GM18909 (cell line): ENCODE data around the gene RYR1.
"Not testable (repeated sequence)": the region's sequence is repeated elsewhere in the genome, so short reads cannot be mapped to it uniquely, and the experiment has no call there.

ENCODE experiments used
- ATAC-seq: cut with Tn5 transposase; IDR thresholded peaks from one replicate; pipeline ENCODE4 v1.9.1; 2021; ENCODE audit warnings: mild to moderate bottlenecking; ENCODE audit not compliant: unreplicated experiment, poor library complexity

The RYR1 gene

GRCh38 chr19:38507551-38508127 is 74.1 kb downstream of the RYR1 start:
- no peak for ATAC-seq

DNA sequence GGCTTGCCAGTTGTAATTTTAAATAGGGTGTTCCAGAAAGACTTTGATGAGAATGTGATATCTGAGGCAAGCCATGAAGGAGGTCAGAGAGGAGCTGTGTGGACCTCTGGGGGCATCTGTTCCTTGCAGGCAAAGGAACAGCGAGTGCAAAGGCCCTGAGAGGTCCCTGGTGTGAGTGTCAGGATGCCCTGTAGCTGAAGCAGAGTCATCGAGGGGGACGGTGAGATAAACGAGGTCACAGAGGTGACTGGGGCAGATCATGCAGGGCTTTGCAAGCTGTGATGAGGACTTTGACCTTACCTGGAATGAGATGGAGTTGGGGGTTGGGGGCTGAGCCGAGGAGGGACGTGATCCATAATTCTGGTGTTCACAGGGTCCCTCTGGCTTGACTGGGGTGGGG is 75.0 kb downstream of the RYR1 start:
- no peak for ATAC-seq

DNA sequence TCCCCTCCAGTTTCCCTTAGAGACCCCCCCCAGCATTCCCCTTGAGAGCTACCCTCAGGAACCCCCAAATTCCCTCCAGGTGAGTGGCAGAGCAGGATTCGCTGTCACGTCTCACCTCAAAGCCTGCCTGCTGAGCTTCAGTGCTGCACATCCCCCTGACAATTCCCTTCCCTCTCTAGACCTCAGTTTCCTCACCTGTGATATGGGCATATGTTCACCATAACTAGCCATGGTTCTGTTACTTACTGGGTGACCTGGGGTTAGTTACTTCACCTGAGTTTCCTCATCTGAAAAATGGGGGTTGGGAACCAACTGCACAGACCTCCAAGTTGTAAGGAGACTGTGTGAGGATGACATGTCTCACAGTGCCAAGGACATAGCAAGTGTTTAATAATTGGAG is 75.5 kb downstream of the RYR1 start:
- ATAC-seq = no peak

- ATAC-seq = no peak
These were observed 77.7 kb downstream of the RYR1 start for GRCh38 chr19:38511074-38511708.

DNA sequence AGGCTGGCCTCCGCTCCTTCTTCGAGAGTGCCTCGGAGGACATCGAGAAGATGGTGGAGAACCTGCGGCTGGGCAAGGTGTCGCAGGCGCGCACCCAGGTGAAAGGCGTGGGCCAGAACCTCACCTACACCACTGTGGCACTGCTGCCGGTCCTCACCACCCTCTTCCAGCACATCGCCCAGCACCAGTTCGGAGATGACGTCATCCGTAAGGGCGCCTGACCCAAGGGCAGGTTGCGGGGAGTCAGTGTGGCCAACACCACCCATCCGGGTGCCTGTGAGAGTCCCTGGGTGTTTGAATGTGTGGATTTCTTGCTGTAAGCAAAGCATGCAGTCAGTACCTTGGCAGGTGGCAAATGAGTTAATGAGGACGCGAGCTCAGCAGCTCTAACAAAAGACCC is 78.8 kb downstream of the RYR1 start:
- ATAC-seq = no peak

GRCh38 chr19:38513156-38513555 is 79.7 kb downstream of the RYR1 start:
- not testable (repeated sequence) for ATAC-seq

- ATAC-seq = no peak
These were observed 80.3 kb downstream of the RYR1 start for GRCh38 chr19:38513762-38514167.

- ATAC-seq = no peak
These were observed 81.5 kb downstream of the RYR1 start for GRCh38 chr19:38514812-38515633.

- ATAC-seq = no peak
These were observed 82.4 kb downstream of the RYR1 start for GRCh38 chr19:38515896-38516295.

GRCh38 chr19:38516802-38517201 is 83.3 kb downstream of the RYR1 start:
- no peak for ATAC-seq

DNA sequence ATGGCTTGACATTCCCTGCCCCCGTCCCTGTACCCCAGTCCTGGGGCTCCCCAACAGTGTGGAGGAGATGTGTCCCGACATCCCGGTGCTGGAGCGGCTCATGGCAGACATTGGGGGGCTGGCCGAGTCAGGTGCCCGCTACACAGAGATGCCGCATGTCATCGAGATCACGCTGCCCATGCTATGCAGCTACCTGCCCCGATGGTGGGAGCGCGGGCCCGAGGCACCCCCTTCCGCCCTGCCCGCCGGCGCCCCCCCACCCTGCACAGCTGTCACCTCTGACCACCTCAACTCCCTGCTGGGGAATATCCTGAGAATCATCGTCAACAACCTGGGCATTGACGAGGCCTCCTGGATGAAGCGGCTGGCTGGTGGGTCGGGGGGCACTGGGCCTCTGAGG is 83.8 kb downstream of the RYR1 start:
- ATAC-seq = no peak

DNA sequence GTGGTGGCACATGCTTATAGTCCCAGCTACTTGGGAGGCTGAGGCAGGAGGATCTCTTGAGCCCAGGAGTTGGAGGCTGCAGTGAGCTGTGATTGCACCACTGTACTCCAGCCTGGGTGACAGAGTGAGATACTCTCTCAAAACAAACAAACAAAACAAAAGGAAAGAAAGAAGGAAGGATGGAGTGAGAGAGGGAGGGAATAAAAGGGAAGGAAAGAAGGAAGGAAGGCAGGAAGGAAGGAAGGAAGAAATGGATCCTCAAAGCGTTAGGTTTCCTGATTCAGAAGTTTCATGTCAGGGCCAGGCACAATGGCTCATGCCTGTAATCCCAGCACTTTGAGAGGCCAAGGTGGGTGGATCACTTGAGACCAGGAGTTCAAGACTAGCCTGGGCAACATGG is 84.5 kb downstream of the RYR1 start:
- ATAC-seq = not testable (repeated sequence)

DNA sequence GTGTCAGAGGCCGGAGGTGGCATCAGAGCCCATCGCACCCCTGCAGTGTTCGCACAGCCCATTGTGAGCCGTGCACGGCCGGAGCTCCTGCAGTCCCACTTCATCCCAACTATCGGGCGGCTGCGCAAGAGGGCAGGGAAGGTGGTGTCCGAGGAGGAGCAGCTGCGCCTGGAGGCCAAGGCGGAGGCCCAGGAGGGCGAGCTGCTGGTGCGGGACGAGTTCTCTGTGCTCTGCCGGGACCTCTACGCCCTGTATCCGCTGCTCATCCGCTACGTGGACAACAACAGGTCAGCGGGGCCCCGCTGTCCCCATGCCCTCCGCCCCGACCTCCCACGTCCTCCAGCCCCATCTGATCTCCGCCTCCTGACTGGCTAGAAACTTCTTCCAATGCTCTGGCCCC is 85.7 kb downstream of the RYR1 start:
- no peak for ATAC-seq

- no peak for ATAC-seq
These were observed 86.5 kb downstream of the RYR1 start for GRCh38 chr19:38519988-38520387.

DNA sequence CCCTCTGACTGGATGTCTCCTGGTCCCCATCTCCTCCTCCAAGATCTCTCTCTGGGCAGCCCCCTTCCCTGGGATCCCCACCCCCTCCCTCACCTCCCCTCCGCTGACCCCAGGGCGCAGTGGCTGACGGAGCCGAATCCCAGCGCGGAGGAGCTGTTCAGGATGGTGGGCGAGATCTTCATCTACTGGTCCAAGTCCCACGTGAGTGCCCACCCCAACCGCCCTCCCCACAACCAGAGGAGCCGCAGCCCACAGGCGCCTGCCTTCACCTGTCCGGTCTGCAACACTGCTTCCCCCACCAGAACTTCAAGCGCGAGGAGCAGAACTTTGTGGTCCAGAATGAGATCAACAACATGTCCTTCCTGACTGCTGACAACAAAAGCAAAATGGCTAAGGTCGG is 89.4 kb downstream of the RYR1 start:
- no peak for ATAC-seq

DNA sequence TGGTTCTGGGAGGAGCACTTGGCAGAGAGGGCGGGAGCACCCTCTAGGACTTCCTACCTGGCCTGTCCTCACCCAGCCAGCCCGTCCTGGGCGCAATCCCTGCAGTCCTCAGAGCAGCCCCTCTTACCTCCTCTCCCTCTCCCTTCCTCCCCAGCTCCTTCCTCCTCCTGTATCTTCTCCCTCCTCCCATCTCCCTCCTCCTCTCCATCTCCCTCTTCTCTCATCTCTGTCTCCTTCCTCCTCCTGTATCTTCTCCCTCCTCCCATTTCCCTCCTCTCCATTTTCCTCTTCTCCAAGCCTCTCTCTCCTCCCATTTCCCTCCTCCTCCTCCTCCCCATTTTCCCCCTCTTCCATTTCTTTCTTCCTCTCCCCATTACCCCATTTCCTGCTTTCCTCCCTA is 89.8 kb downstream of the RYR1 start:
- ATAC-seq = no peak

DNA sequence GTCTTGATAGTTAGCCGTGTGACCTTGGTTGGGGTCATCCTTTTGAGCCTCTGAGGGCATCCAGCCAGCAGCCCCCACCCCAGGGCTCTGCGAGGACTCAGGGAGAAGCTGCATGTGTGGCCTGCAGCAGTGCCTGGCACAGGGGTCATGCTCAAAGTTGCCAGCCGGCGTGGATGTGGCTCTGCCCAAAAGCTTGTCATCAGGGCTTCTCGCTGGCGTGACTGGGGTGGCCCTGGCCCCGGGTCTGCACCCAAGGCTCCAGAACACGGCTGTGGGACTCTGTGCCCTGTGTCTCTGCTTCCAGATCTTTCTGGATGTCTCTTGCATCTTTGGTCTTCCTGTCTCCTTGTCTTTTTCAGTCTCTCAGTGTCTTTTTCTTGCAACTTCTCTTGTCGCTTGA is 90.9 kb downstream of the RYR1 start:
- no peak for ATAC-seq

DNA sequence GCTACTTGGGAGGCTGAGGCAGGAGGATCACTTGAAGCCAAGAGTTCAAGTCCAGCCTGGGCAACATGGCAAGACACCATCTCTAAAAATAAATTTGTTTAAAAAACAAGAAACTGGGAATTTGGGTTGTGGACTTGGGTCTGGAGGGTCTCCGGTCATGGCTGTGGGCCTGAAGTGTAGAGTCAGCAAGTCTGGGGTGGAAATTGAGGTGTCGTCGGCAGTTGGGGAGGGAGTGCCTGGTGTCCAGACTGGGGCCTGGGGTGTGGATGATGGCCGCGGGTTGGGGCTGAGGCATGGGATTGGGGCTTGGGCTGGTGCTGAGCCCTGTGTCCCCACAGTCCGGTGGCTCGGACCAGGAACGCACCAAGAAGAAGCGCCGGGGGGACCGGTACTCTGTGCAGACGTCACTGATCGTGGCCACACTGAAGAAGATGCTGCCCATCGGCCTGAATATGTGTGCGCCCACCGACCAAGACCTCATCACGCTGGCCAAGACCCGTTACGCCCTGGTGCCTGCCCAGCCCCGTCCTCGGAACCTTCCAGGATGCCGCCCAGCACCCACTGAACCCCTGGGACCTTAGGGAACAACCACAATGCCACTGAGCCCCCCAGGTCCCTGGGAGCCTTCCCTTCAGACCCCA is 91.6 kb downstream of the RYR1 start:
- ATAC-seq = no peak

DNA sequence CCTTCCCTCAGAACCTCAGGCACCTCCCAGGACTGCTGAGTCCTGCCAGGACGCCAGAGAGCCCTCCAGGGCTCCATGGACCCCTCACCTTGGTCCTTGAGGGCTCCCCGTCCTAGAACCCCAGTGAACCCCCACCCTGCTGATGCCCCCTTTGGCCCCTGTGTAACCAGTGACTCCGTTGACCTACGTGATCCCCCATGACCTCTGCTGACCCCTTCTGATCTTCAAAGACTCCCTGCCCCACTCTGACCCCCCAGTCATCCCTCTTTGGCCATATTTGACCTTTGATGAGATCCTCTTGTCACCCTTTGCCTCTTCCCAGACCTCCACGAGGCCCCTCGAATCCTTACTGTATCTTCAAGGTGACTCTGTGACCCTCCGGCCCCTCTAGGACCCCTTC is 92.9 kb downstream of the RYR1 start:
- no peak for ATAC-seq

- ATAC-seq = no peak
These were observed 94.1 kb downstream of the RYR1 start for GRCh38 chr19:38527466-38528136.
